Measurements from ENCODE around the gene YTHDF1. TPM values are rescaled to one million over a fixed set of nuclear protein-coding genes. Genes with fewer than 3 reads are reported as not detected.

Gene YTHDF1
- 27.7 TPM for total RNA-seq

- peak; percentile 27 to 77 for TF ChIP-seq POLR2AphosphoS5 (IDR thresholded peaks at IDR 0.05; ENCODE audit: insufficient read depth in 1 of 2, low read depth in 1 of 2)
- TF ChIP-seq, protein P1, sequence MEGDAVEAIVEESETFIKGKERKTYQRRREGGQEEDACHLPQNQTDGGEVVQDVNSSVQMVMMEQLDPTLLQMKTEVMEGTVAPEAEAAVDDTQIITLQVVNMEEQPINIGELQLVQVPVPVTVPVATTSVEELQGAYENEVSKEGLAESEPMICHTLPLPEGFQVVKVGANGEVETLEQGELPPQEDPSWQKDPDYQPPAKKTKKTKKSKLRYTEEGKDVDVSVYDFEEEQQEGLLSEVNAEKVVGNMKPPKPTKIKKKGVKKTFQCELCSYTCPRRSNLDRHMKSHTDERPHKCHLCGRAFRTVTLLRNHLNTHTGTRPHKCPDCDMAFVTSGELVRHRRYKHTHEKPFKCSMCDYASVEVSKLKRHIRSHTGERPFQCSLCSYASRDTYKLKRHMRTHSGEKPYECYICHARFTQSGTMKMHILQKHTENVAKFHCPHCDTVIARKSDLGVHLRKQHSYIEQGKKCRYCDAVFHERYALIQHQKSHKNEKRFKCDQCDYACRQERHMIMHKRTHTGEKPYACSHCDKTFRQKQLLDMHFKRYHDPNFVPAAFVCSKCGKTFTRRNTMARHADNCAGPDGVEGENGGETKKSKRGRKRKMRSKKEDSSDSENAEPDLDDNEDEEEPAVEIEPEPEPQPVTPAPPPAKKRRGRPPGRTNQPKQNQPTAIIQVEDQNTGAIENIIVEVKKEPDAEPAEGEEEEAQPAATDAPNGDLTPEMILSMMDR (IDR thresholded peaks at IDR 0.05): no peak
- TF ChIP-seq POLR2A (IDR thresholded peaks at IDR 0.05): peak in 1 of 2 donors; percentile 15
- no peaks in the 10 kb centered on the region for H3K9me3 ChIP-seq
- peak within 1 kb of the TSS; percentile 91 for H3K4me3 ChIP-seq
- peak within 1 kb of the TSS; percentile 74 for H3K27ac ChIP-seq
- peak in 1 of 2 donors; percentile 94 for DNase-seq (ENCODE audit: extremely low spot score in 2 of 2)
- no peaks in the 10 kb centered on the region for H3K27me3 ChIP-seq
- peaks cover 49% of the 10 kb centered on the region for H3K4me1 ChIP-seq
- peaks cover 0 to 31% of the 10 kb centered on the region in 2 donors for H3K36me3 ChIP-seq
- intact Hi-C loops (cut with DNase I): no loop called here
Observed at GRCh38 chr20:63216041-63216848, at the start of gene YTHDF1. Gene YTHDF1, minus strand, starts transcription at chr20:63216131. Its CDS starts 239 bp downstream, at chr20:63215892.

- TF ChIP-seq, protein P1 (IDR thresholded peaks at IDR 0.05): no peak
- TF ChIP-seq POLR2A (IDR thresholded peaks at IDR 0.05): no peak
- TF ChIP-seq POLR2AphosphoS5 (IDR thresholded peaks at IDR 0.05; ENCODE audit: insufficient read depth in 1 of 2, low read depth in 1 of 2): no peak
- intact Hi-C loops (cut with DNase I): no loop called here
- Histone ChIP-seq H3K4me1 (peaks cover 10% of the 10 kb centered on the region), H3K4me3 (no peak overlapping the region), H3K27ac (no peak overlapping the region), H3K9me3 (no peaks in the 10 kb centered on the region), H3K27me3 (no peaks in the 10 kb centered on the region), H3K36me3 (no peaks in the 10 kb centered on the region)
- no peak for DNase-seq (ENCODE audit: extremely low spot score in 2 of 2)
Observed at GRCh38 chr20:63264519-63264918, 48.6 kb upstream of the YTHDF1 start.

- Histone ChIP-seq H3K27ac (no peak overlapping the region), H3K4me3 (no peak overlapping the region), H3K9me3 (no peaks in the 10 kb centered on the region), H3K36me3 (no peaks in the 10 kb centered on the region), H3K4me1 (peaks cover 10% of the 10 kb centered on the region), H3K27me3 (no peaks in the 10 kb centered on the region)
- TF ChIP-seq, protein P1 (IDR thresholded peaks at IDR 0.05): no peak
- TF ChIP-seq POLR2A (IDR thresholded peaks at IDR 0.05): no peak
- no peak for TF ChIP-seq POLR2AphosphoS5 (IDR thresholded peaks at IDR 0.05; ENCODE audit: insufficient read depth in 1 of 2, low read depth in 1 of 2)
- no peak for DNase-seq (ENCODE audit: extremely low spot score in 2 of 2)
- intact Hi-C loops (cut with DNase I): no loop called here
Observed at GRCh38 chr20:63264000-63264399, 48.1 kb upstream of the YTHDF1 start.

GRCh38 chr20:63262836-63263235 lies 46.9 kb upstream of the YTHDF1 start:
- TF ChIP-seq POLR2A (IDR thresholded peaks at IDR 0.05): no peak
- TF ChIP-seq, protein P1 (IDR thresholded peaks at IDR 0.05): no peak
- peaks cover 10% of the 10 kb centered on the region for H3K4me1 ChIP-seq
- H3K4me3 ChIP-seq: no peak overlapping the region
- no peaks in the 10 kb centered on the region for H3K36me3 ChIP-seq
- intact Hi-C loops (cut with DNase I): no loop called here
- no peak for DNase-seq (ENCODE audit: extremely low spot score in 2 of 2)
- H3K27me3 ChIP-seq: no peaks in the 10 kb centered on the region
- H3K27ac ChIP-seq: no peak overlapping the region
- H3K9me3 ChIP-seq: no peaks in the 10 kb centered on the region

Data from vagina (tissue), 2 donors.